Measurements from ENCODE around the gene MYO18A.

MYO18A gene

GRCh38 chr17:29045734-29046472 lies 134.3 kb downstream of the MYO18A start:
- DNase-seq: peak; percentile 28 to 50

- DNase-seq: no peak
These were observed 135.2 kb downstream of the MYO18A start for GRCh38 chr17:29045026-29045425.

- DNase-seq: peak in 1 of 2 donors; percentile 71
These were observed 136.6 kb downstream of the MYO18A start for GRCh38 chr17:29043539-29044145.

GRCh38 chr17:29042679-29043538 lies 137.3 kb downstream of the MYO18A start, which contains the start of gene PIPOX:
TSS of gene PIPOX (plus strand) at chr17:29043141. CDS start at chr17:29043226, 85 bp downstream.
- peak; percentile 89 to 93 for DNase-seq

- DNase-seq: no peak
These were observed 138.0 kb downstream of the MYO18A start for GRCh38 chr17:29042026-29042678.

- peak; percentile 35 to 44 for DNase-seq
These were observed 138.6 kb downstream of the MYO18A start for GRCh38 chr17:29041571-29041970.

GRCh38 chr17:29041091-29041490 lies 139.1 kb downstream of the MYO18A start:
- DNase-seq: no peak

- DNase-seq: peak; percentile 46 to 64
These were observed 140.2 kb downstream of the MYO18A start for GRCh38 chr17:29039764-29040598.

- DNase-seq: no peak
These were observed 142.0 kb downstream of the MYO18A start for GRCh38 chr17:29038085-29038795.

GRCh38 chr17:29037739-29038084 lies 142.5 kb downstream of the MYO18A start:
- DNase-seq: no peak

- no peak for DNase-seq
These were observed 143.6 kb downstream of the MYO18A start for GRCh38 chr17:29036584-29036983.

GRCh38 chr17:29034510-29034909 lies 145.7 kb downstream of the MYO18A start:
- no peak for DNase-seq

- DNase-seq: no peak
These were observed 147.4 kb downstream of the MYO18A start for GRCh38 chr17:29032857-29033197.

GRCh38 chr17:29032013-29032856 lies 148.0 kb downstream of the MYO18A start:
- no peak for DNase-seq

GRCh38 chr17:29031488-29031887 lies 148.7 kb downstream of the MYO18A start:
- peak; percentile 55 to 61 for DNase-seq

GRCh38 chr17:29024316-29024952 lies 155.8 kb downstream of the MYO18A start:
- no peak for DNase-seq

GRCh38 chr17:29022074-29022473 lies 158.1 kb downstream of the MYO18A start:
- DNase-seq: no peak

GRCh38 chr17:29021226-29021625 lies 159.0 kb downstream of the MYO18A start:
- no peak for DNase-seq

Data from inflammatory macrophage (primary cell).